Keratinocyte (primary cell): ENCODE measurements around the gene EIF3I. TPM values are rescaled to one million over a fixed set of nuclear protein-coding genes. Genes with fewer than 3 reads are reported as not detected.

ENCODE experiments used
- DNase-seq: peaks from one replicate; pipeline ENCODE4 v3.0.0-alpha.2; 2011; ENCODE audit warnings: low read depth, missing footprints, low spot score
- FAIRE-seq: peaks from 2 replicates; lab custom pipeline; 2011; peaks lifted over from hg19 to GRCh38; lab: Jason Lieb, UNC
- H2AFZ ChIP-seq: 2 replicates; pipeline ENCODE4 v1.6.0; 2012; ENCODE audit warnings: low read length, control low read depth, inconsistent platforms; ENCODE audit not compliant: control insufficient read depth
- H3K27ac ChIP-seq: 2 replicates; pipeline ENCODE4 v1.5.1; 2011; ENCODE audit warnings: low read length; ENCODE audit not compliant: control insufficient read depth, insufficient read depth
- H3K27me3 ChIP-seq: 3 replicates; pipeline ENCODE4 v1.6.0; 2011; ENCODE audit warnings: low read length; ENCODE audit not compliant: control insufficient read depth, insufficient read depth; ENCODE audit errors: extremely low read depth
- H3K36me3 ChIP-seq, 2 experiments: 2 replicates in 1 of 2; 3 replicates in 1 of 2; pipeline ENCODE4 v1.5.1; 2011; ENCODE audit warnings: low read length in 2 of 2, mild to moderate bottlenecking in 1 of 2; ENCODE audit not compliant: control insufficient read depth in 2 of 2, insufficient read depth in 2 of 2; ENCODE audit errors: extremely low read depth in 1 of 2
- H3K4me1 ChIP-seq: 3 replicates; pipeline ENCODE4 v1.5.1; 2011; ENCODE audit warnings: low read length; ENCODE audit not compliant: control insufficient read depth, insufficient read depth; ENCODE audit errors: extremely low read depth
- H3K4me2 ChIP-seq: 3 replicates; pipeline ENCODE4 v1.6.0; 2011; ENCODE audit warnings: low read depth, low read length; ENCODE audit not compliant: control insufficient read depth, insufficient read depth; ENCODE audit errors: extremely low read depth
- H3K4me3 ChIP-seq, 3 experiments: fragments of 200-600 bp in 1 of 3; sonication (generic) in 1 of 3; 2 replicates in 2 of 3; 3 replicates in 1 of 3; pipeline ENCODE4 v1.5.1; 2011 to 2016; ENCODE audit warnings: low read length in 3 of 3, mild to moderate bottlenecking in 3 of 3, control low read depth in 2 of 3, inconsistent platforms in 1 of 3, low read depth in 1 of 3, mixed read lengths in 1 of 3, mixed run types in 1 of 3, moderate library complexity in 1 of 3; ENCODE audit not compliant: control insufficient read depth in 2 of 3, insufficient read depth in 2 of 3; ENCODE audit errors: extremely low read depth in 1 of 3
- H3K79me2 ChIP-seq: 2 replicates; pipeline ENCODE4 v1.6.0; 2012; ENCODE audit warnings: low read length; ENCODE audit not compliant: control insufficient read depth, insufficient read depth
- H3K9ac ChIP-seq: 3 replicates; pipeline ENCODE4 v1.6.0; 2011; ENCODE audit warnings: low read length; ENCODE audit not compliant: control insufficient read depth, insufficient read depth; ENCODE audit errors: extremely low read depth
- H3K9me1 ChIP-seq: 3 replicates; pipeline ENCODE4 v1.6.0; 2011; ENCODE audit warnings: low read length; ENCODE audit not compliant: control insufficient read depth, insufficient read depth; ENCODE audit errors: extremely low read depth
- H3K9me3 ChIP-seq: 2 replicates; pipeline ENCODE4 v1.5.1; 2012; ENCODE audit warnings: low read depth, low read length; ENCODE audit not compliant: control insufficient read depth
- H4K20me1 ChIP-seq: 3 replicates; pipeline ENCODE4 v1.6.0; 2011; ENCODE audit warnings: low read length; ENCODE audit not compliant: control insufficient read depth, insufficient read depth; ENCODE audit errors: extremely low read depth
- CTCF ChIP-seq, 3 experiments: IDR thresholded peaks in 1 of 3; conservative IDR thresholded peaks in 1 of 3; optimal IDR thresholded peaks in 1 of 3; 2 replicates in 2 of 3; 3 replicates in 1 of 3; pipeline versions ENCODE3 to v1.5.1; 2011; ENCODE audit warnings: low read length in 3 of 3, mild to moderate bottlenecking in 3 of 3, moderate library complexity in 2 of 3, control low read depth in 1 of 3, inconsistent platforms in 1 of 3; ENCODE audit not compliant: insufficient read depth in 2 of 3; ENCODE audit errors: extremely low read depth in 1 of 3
- EZH2 ChIP-seq: IDR thresholded peaks from one replicate; pipeline ENCODE4 v1.6.1; 2012; ENCODE audit warnings: inconsistent platforms, mild to moderate bottlenecking, low read length, moderate library complexity
- dilution Hi-C: fragments of 300-500 bp; cut with MboI; formaldehyde crosslinking; loops from one replicate; pipeline ENCODE4 v1.7.0; 2020; ENCODE audit warnings: low sequenced_read_pairs; ENCODE audit not compliant: extremely low pct_ligation_motif_present
- polyA plus RNA-seq, 5 experiments: library from polyadenylated mRNA; depleted of rRNA in 3 of 5; stranded (reverse) in 3 of 5; stranded (forward) in 1 of 5; unstranded in 1 of 5; fragments of >200 nt; gene quantifications; 1 replicate in 1 of 5; 2 replicates in 3 of 5; 3 replicates in 1 of 5; pipeline versions ENCODE4 v1.2.1 to v1.2.3, GENCODE V29; 2011 to 2012; ENCODE audit warnings: missing spikeins in 2 of 5, low read depth in 1 of 5, low replicate concordance in 1 of 5

EIF3I gene
- polyA plus RNA-seq, 1 donor (not counting 4 experiments of a cell fraction or from before 2014, with no cell fraction given) = 388 TPM

GRCh38 chr1:32247983-32248889 is 26.0 kb downstream of the EIF3I start:
- peak overlapping the region; percentile 49 for H2AFZ ChIP-seq
- H3K9me1 ChIP-seq = no peaks in the 10 kb centered on the region
- no peaks in the 10 kb centered on the region for H4K20me1 ChIP-seq
- no peak overlapping the region for H3K9ac ChIP-seq
- H3K27ac ChIP-seq = no peak overlapping the region
- no peaks in the 10 kb centered on the region for H3K27me3 ChIP-seq
- peaks cover 17% of the 10 kb centered on the region for H3K4me1 ChIP-seq
- H3K4me2 ChIP-seq = peak overlapping the region; percentile 60
- no peak for FAIRE-seq
- dilution Hi-C loops = no loop called here
- TF ChIP-seq CTCF (optimal IDR thresholded peaks at IDR 0.05 in 1 of 3, IDR thresholded peaks at IDR 0.05 in 1 of 3, conservative IDR thresholded peaks at IDR 0.05 in 1 of 3; ENCODE audit: extremely low read depth in 1 of 3, insufficient read depth in 2 of 3, low read length in 3 of 3) = peak; percentile 85 to 99 (median 98)
- TF ChIP-seq EZH2 = no peak
- H3K9me3 ChIP-seq = no peaks in the 10 kb centered on the region
- DNase-seq = no peak
- no peaks in the 10 kb centered on the region for H3K36me3 ChIP-seq
- H3K79me2 ChIP-seq = no peaks in the 10 kb centered on the region
- no peak overlapping the region for H3K4me3 ChIP-seq

GRCh38 chr1:32249831-32250525 is 27.8 kb downstream of the EIF3I start:
- H4K20me1 ChIP-seq = no peaks in the 10 kb centered on the region
- no peak overlapping the region for H3K9ac ChIP-seq
- no peaks in the 10 kb centered on the region for H3K9me3 ChIP-seq
- H3K27me3 ChIP-seq = no peaks in the 10 kb centered on the region
- peak overlapping the region; percentile 32 for H2AFZ ChIP-seq
- H3K27ac ChIP-seq = no peak overlapping the region
- H3K4me3 ChIP-seq = no peak overlapping the region
- no peaks in the 10 kb centered on the region for H3K79me2 ChIP-seq
- H3K4me1 ChIP-seq = peaks cover 17% of the 10 kb centered on the region
- DNase-seq (no peak), FAIRE-seq (no peak)
- no peaks in the 10 kb centered on the region for H3K9me1 ChIP-seq
- TF ChIP-seq EZH2 = no peak
- no peak for TF ChIP-seq CTCF (optimal IDR thresholded peaks at IDR 0.05 in 1 of 3, IDR thresholded peaks at IDR 0.05 in 1 of 3, conservative IDR thresholded peaks at IDR 0.05 in 1 of 3; ENCODE audit: extremely low read depth in 1 of 3, insufficient read depth in 2 of 3, low read length in 3 of 3)
- peak overlapping the region; percentile 8 for H3K4me2 ChIP-seq
- no peaks in the 10 kb centered on the region for H3K36me3 ChIP-seq
- dilution Hi-C loops = no loop called here
